ENCODE measurements around the gene PAX5. TPM values are rescaled to one million over a fixed set of nuclear protein-coding genes. Genes with fewer than 3 reads are reported as not detected.

The PAX5 gene
- polyA plus RNA-seq, 1 of the 3 experiments (the other 2 are of a cell fraction) = 0.05 TPM

DNA sequence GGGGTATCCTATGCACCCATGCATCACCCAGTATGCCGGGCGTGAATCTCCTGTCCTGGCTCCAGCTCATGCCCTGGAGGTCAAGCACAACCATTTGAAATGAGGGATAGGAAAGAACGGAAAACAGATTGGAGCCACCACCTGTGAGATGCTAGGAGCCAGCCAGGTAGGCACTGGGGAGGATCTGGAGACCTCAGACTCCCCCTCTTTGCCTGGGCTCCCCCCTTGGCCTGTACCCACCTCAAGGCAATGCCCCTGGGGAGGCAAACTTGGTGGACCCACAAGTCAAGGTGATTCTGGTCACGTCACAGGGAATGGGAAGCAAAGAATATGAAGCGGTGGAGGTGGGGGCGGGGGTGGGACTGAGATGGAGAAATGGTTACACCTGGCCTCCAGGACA, 92.6 kb downstream of the PAX5 start (continued):
- TF ChIP-seq RXRA (IDR thresholded peaks at IDR 0.05; ENCODE audit: borderline replicate concordance, low read depth) = no peak
- TF ChIP-seq, protein P1, sequence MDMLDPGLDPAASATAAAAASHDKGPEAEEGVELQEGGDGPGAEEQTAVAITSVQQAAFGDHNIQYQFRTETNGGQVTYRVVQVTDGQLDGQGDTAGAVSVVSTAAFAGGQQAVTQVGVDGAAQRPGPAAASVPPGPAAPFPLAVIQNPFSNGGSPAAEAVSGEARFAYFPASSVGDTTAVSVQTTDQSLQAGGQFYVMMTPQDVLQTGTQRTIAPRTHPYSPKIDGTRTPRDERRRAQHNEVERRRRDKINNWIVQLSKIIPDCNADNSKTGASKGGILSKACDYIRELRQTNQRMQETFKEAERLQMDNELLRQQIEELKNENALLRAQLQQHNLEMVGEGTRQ (IDR thresholded peaks at IDR 0.05; ENCODE audit: borderline replicate concordance, low read depth, low read length) = no peak
- TF ChIP-seq POLR2AphosphoS5 (IDR thresholded peaks at IDR 0.05; ENCODE audit: low read depth, low read length) = no peak
- TF ChIP-seq YY1 (IDR thresholded peaks at IDR 0.05; ENCODE audit: low read depth) = no peak
- no peak for TF ChIP-seq SMC3 (IDR thresholded peaks at IDR 0.05; ENCODE audit: low read depth, low read length)
- TF ChIP-seq, protein P2, sequence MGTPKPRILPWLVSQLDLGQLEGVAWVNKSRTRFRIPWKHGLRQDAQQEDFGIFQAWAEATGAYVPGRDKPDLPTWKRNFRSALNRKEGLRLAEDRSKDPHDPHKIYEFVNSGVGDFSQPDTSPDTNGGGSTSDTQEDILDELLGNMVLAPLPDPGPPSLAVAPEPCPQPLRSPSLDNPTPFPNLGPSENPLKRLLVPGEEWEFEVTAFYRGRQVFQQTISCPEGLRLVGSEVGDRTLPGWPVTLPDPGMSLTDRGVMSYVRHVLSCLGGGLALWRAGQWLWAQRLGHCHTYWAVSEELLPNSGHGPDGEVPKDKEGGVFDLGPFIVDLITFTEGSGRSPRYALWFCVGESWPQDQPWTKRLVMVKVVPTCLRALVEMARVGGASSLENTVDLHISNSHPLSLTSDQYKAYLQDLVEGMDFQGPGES (IDR thresholded peaks at IDR 0.05; ENCODE audit: low read depth, low read length) = no peak
- TF ChIP-seq TEAD4 (IDR thresholded peaks at IDR 0.05; ENCODE audit: borderline replicate concordance, insufficient read depth) = no peak
- TF ChIP-seq RFX5 (IDR thresholded peaks at IDR 0.05; ENCODE audit: low read length) = no peak
- no peak for TF ChIP-seq FOSL2 (IDR thresholded peaks at IDR 0.05; ENCODE audit: borderline replicate concordance, low read depth)

- H3K4me2 ChIP-seq = no peak overlapping the region
- no peaks in the 10 kb centered on the region; the same call in 1 of the 2 replicates for H3K27me3 ChIP-seq (ENCODE audit: insufficient read depth)
- H4K20me1 ChIP-seq (ENCODE audit: insufficient read depth) = no peaks in the 10 kb centered on the region
- no peaks in the 10 kb centered on the region for H3K9me2 ChIP-seq
- no peaks in the 10 kb centered on the region for H3K36me3 ChIP-seq (replicated peaks in 1 of 2; ENCODE audit: control insufficient read depth in 1 of 2, insufficient read depth in 2 of 2, low read length in 1 of 2)
- ChIA-PET POLR2A (no interaction called here), CTCF (interaction anchor here (0.8 kb wide), 1 partner anchor 39 kb away, joined by 3 read pairs; no protein-coding TSS in a partner anchor)
- no peak overlapping the region for H3K27ac ChIP-seq (ENCODE audit: low read depth in 2 of 2, low read length in 1 of 2)
- 81% methylated on average over 7 of the region's 7 CpGs for WGBS (ENCODE audit: low lambda C conversion rate)
- no peaks in the 10 kb centered on the region for H3K79me2 ChIP-seq (ENCODE audit: insufficient read depth)
- H3K4me1 ChIP-seq (ENCODE audit: control insufficient read depth in 1 of 2, insufficient read depth in 2 of 2, low read depth in 1 of 2, low read length in 1 of 2) = peaks cover 0 to 7% of the 10 kb centered on the region in 2 experiments; a peak in 1 of 4 replicates
- H3K9ac ChIP-seq = no peak overlapping the region
- no peaks in the 10 kb centered on the region for H3K9me3 ChIP-seq
- H3F3A ChIP-seq (replicated peaks; ENCODE audit: insufficient read depth) = no peaks in the 10 kb centered on the region
- DNase-seq = no peak
- H3K4me3 ChIP-seq (ENCODE audit: low read depth in 2 of 2, low read length in 1 of 2) = no peak overlapping the region
- H2AFZ ChIP-seq (ENCODE audit: low read depth) = no peak overlapping the region
- TF ChIP-seq RFX5 (IDR thresholded peaks at IDR 0.05; ENCODE audit: low read length) (no peak), JUND (IDR thresholded peaks at IDR 0.05) (no peak), POLR2AphosphoS5 (IDR thresholded peaks at IDR 0.05; ENCODE audit: low read depth, low read length) (no peak), MXI1 (IDR thresholded peaks at IDR 0.05; ENCODE audit: low read depth, low read length) (no peak), YY1 (IDR thresholded peaks at IDR 0.05; ENCODE audit: low read depth) (no peak), USF1 (IDR thresholded peaks at IDR 0.05; ENCODE audit: borderline replicate concordance, low read depth) (no peak), RAD21 (IDR thresholded peaks at IDR 0.05; ENCODE audit: low read length) (no peak), FOXJ3 (CRISPR knock-in tag; IDR thresholded peaks at IDR 0.05) (no peak), MEF2A (IDR thresholded peaks at IDR 0.05; ENCODE audit: borderline replicate concordance, low read depth) (no peak), GABPA (IDR thresholded peaks at IDR 0.05; ENCODE audit: low read depth) (no peak), TCF12 (IDR thresholded peaks at IDR 0.05) (no peak), EP300 (IDR thresholded peaks at IDR 0.05; ENCODE audit: borderline replicate concordance in 1 of 2, low read depth in 1 of 2, low read length in 1 of 2) (no peak), REST (IDR thresholded peaks at IDR 0.05; ENCODE audit: low read depth, low read length) (no peak)
- TF ChIP-seq, protein P2 (IDR thresholded peaks at IDR 0.05; ENCODE audit: low read depth, low read length) = no peak
- TF ChIP-seq, protein P1 (IDR thresholded peaks at IDR 0.05; ENCODE audit: borderline replicate concordance, low read depth, low read length) = no peak
Measured at GRCh38 chr9:36940881-36941280, 93.2 kb downstream of the PAX5 start.
